ENCODE measurements around the gene TMEM170B. TPM values are rescaled to one million over a fixed set of nuclear protein-coding genes. Genes with fewer than 3 reads are reported as not detected.

The TMEM170B gene
- total and polyA plus RNA-seq, 2 of the 8 experiments (the other 6 are each of a cell fraction or from before 2014, with no cell fraction given), result 0.80 to 4.3 TPM

DNA sequence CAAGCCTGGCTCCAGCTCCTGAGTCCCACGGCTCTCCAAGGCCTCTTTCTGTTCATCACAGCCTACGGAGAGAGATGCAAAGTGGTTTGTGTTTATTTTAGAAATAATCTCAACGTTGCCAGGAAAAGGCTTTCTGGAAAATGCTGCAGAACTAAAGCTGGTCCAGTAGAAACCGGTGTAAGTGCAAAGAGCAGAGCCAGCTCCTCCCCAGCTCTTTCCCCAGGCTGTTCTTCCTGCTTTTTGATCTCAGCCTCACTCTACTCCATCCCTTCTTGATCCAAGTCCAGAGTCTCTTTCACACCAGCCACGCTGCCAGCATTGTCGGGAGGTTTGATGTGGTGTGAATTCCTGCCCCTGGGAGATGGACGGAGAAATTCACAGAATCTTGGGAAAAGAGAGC is 69.8 kb downstream of the TMEM170B start:
- DNase-seq (ENCODE audit: low read depth in 1 of 2, low spot score in 2 of 2) (no peak), FAIRE-seq (no peak)
- H4K20me1 ChIP-seq (replicated peaks in 1 of 2; ENCODE audit: control insufficient read depth in 1 of 2, insufficient read depth in 2 of 2, low read length in 2 of 2), result no peaks in the 10 kb centered on the region
- no peak overlapping the region for H2BK120ac ChIP-seq (replicated peaks; ENCODE audit: low read depth, low read length)
- no peaks in the 10 kb centered on the region; the same call in 1 of the 2 replicates for H3K23me2 ChIP-seq (ENCODE audit: low read depth, low read length)
- TF ChIP-seq EGR1 (IDR thresholded peaks at IDR 0.05; ENCODE audit: borderline replicate concordance, low read depth, low read length) (no peak), GTF2F1 (IDR thresholded peaks at IDR 0.05; ENCODE audit: borderline replicate concordance, low read depth, low read length) (no peak), TEAD4 (IDR thresholded peaks at IDR 0.05; ENCODE audit: low read depth, low read length) (no peak), SP2 (IDR thresholded peaks at IDR 0.05; ENCODE audit: low read length) (no peak), KDM4A (IDR thresholded peaks at IDR 0.05; ENCODE audit: low read depth, low read length, severe bottlenecking) (no peak), SIX5 (IDR thresholded peaks at IDR 0.05; ENCODE audit: low read depth, low read length) (no peak), CBX5 (IDR thresholded peaks at IDR 0.05; ENCODE audit: low read depth, low read length) (no peak), RFX5 (IDR thresholded peaks at IDR 0.05; ENCODE audit: borderline replicate concordance, low read depth, low read length) (no peak), YY1 (IDR thresholded peaks at IDR 0.05; ENCODE audit: low read depth, low read length) (no peak), SAP30 (IDR thresholded peaks at IDR 0.05; ENCODE audit: insufficient read depth, insufficient replicate concordance, low read length) (no peak)
- no peaks in the 10 kb centered on the region for H3K27me3 ChIP-seq (replicated peaks in 1 of 4; ENCODE audit: control insufficient read depth in 3 of 4, extremely low read depth in 1 of 4, insufficient read depth in 3 of 4, low read length in 3 of 4)
- no peak overlapping the region for H2BK12ac ChIP-seq (ENCODE audit: low read depth, low read length)
- no peak overlapping the region for H3K4me2 ChIP-seq (ENCODE audit: insufficient read depth in 1 of 2, low read depth in 2 of 2, low read length in 2 of 2)
- H2BK20ac ChIP-seq (ENCODE audit: low read length), result no peak overlapping the region
- no peak overlapping the region for H4K8ac ChIP-seq (ENCODE audit: extremely low read depth, insufficient read depth, low read length)
- H3K18ac ChIP-seq (ENCODE audit: extremely low read depth, low read length), result no peak overlapping the region
- H2BK15ac ChIP-seq (ENCODE audit: low read length), result no peak overlapping the region
- no peak overlapping the region for H2AK5ac ChIP-seq (ENCODE audit: low read depth, low read length)
- H3K4ac ChIP-seq (replicated peaks; ENCODE audit: insufficient read length, low read depth, low read length), result no peak overlapping the region
- H3K56ac ChIP-seq (replicated peaks; ENCODE audit: insufficient read length, low read depth, low read length), result no peak overlapping the region
- H3K36me3 ChIP-seq (ENCODE audit: control insufficient read depth in 2 of 4, insufficient read depth in 4 of 4, low read length in 3 of 4), result no peaks in the 10 kb centered on the region
- H4K91ac ChIP-seq (replicated peaks; ENCODE audit: insufficient read length, low read length), result no peak overlapping the region
- no peak overlapping the region for H2BK5ac ChIP-seq (ENCODE audit: low read depth, low read length)
- no peak overlapping the region for H4K5ac ChIP-seq (ENCODE audit: insufficient read length, low read depth, low read length)
- CTCF ChIA-PET (ENCODE audit: partially characterized antibody), result interaction anchor here (0.9 to 1.6 kb wide), 2 partner anchors 10 to 33 kb away, joined by 4 read pairs; no protein-coding TSS in a partner anchor
- no peak overlapping the region for H3K9ac ChIP-seq (replicated peaks in 1 of 4; ENCODE audit: extremely low read depth in 1 of 4, low read depth in 3 of 4, low read length in 3 of 4)
- H3K4me3 ChIP-seq (ENCODE audit: extremely low read depth in 1 of 4, insufficient read depth in 2 of 4, low read depth in 3 of 4, low read length in 4 of 4), result no peak overlapping the region
- H3K9me3 ChIP-seq (ENCODE audit: insufficient read depth in 2 of 2, low read depth in 1 of 2, low read length in 1 of 2), result no peaks in the 10 kb centered on the region
- WGBS, 2 experiments (ENCODE audit: extremely low coverage in 1 of 2, insufficient coverage in 1 of 2, insufficient read length in 1 of 2, insufficient replicate concordance in 2 of 2, low coverage in 1 of 2, low lambda C conversion rate in 2 of 2, missing lambda C conversion rate in 1 of 2), result 94% methylated on average over 7 of the region's 7 CpGs; no CpG with 5 or more reads in 1 of the 2 experiments
- H3K27ac ChIP-seq (ENCODE audit: low read depth, low read length), result no peak overlapping the region
- peaks cover 0 to 5% (median 3%) of the 10 kb centered on the region in 4 experiments; a peak in 5 of 7 replicates for H3K4me1 ChIP-seq (replicated peaks in 1 of 4; ENCODE audit: control insufficient read depth in 3 of 4, insufficient read depth in 4 of 4, low read length in 3 of 4)
- POLR2A ChIA-PET (ENCODE audit: partially characterized antibody), result no interaction called here
- no peak overlapping the region for H3K14ac ChIP-seq (ENCODE audit: insufficient read length)
- H2AFZ ChIP-seq (ENCODE audit: low read length), result no peak overlapping the region
- H3K79me2 ChIP-seq (ENCODE audit: control insufficient read depth in 1 of 2, insufficient read depth in 2 of 2, low read length in 2 of 2), result no peaks in the 10 kb centered on the region
- H3K23ac ChIP-seq (ENCODE audit: insufficient read length), result no peak overlapping the region
- H3K79me1 ChIP-seq (ENCODE audit: low read depth, low read length), result no peaks in the 10 kb centered on the region
